Measurements from ENCODE around the gene RMND1.
"Not testable (repeated sequence)": the region's sequence is repeated elsewhere in the genome, so short reads cannot be mapped to it uniquely, and the experiment has no call there.

The RMND1 gene

DNA sequence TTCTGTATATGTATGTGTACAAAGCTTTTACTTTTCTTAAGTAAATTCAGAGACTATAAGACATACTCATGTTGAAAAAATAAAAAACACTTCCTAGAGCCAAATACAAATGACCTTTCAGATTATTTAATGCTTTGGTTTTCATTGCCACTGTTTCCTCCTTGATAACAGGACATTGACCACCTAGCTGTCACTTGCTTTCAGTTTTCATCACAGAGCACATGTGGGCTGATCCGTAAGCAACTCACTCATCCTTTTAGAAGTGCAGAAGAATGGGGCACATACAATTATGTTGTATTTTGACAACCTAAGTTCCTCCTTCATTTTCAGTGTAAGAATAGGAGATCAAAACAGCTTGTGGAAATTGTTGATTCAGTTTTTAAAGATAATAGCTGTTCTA is 66.7 kb downstream of the RMND1 start:
- DNase-seq (ENCODE audit: low read depth in 3 of 3) = no peak

DNA sequence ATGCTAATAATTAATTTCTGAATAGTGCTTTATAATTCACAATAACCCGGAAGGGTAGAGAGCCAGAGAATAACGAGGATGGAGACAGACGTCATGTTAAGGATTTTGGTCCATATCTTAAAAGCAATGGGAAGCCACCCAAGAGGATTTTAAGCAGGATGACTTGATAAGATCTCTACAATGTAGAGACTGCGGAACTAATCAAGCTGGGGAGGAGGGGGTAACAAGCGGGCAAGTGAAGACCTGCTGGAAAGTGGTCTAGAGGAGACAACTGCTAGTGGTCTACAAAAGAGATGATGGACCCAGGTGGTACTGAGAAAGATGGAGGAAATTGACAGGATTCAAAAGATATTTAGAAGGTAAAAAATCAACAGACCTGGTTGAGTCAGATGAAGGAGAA is 67.8 kb downstream of the RMND1 start:
- DNase-seq (ENCODE audit: low read depth in 3 of 3) = no peak

DNA sequence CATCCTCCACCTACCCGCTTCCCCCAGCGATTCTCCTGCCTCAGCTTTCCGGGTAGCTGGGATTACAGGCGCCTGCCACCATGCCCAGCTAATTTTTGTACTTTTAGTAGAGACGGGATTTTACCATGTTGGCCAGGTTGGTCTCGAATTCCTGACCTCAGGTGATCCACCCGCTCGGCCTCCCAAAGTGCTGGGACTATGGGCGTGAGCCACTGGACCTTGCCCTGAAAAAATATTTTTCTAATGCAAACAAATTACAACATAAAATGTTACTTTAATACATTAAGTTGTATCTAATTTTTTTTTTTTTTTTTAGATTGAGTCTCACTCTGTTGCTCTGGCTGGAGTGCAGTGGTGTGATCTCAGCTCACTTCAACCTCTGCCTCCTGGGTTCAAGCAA is 69.3 kb downstream of the RMND1 start:
- DNase-seq (ENCODE audit: low read depth in 3 of 3) = not testable (repeated sequence)

DNA sequence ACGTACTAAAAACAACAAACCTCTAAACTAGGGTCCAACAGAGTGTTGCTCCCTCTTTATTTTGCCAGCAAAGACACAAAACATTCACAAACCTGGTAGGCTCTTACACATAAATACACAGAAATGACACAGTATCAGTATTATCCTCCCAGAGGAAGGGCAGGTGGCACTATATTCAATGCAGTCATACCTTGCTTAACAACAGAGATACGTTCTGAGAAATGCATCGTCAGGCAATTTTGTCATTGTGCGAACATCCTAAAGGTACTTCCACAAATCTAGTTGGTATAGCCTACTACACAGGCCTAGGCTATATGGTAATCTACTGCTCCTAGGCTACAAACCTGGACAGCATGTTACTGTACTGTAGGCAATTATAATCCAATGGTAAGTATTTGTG is 70.2 kb downstream of the RMND1 start:
- no peak for DNase-seq (ENCODE audit: low read depth in 3 of 3)

DNA sequence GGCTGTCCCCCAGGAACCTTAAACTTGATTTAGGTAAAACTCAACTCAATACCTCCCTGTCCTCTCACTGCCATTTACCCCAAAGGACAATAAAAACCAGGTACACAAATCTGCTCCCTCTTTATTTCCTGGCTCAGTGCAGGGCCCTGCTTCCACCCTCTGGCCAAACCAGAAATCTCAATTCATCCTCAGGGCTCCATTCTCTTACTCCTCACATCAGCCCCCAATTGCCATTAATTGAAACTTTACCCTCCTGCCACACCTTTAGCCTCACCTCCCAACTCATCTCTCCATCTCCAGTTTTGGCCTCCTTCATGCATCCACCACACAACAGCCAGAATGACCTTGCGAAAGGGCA is 71.1 kb downstream of the RMND1 start:
- DNase-seq (ENCODE audit: low read depth in 3 of 3) = no peak

DNA sequence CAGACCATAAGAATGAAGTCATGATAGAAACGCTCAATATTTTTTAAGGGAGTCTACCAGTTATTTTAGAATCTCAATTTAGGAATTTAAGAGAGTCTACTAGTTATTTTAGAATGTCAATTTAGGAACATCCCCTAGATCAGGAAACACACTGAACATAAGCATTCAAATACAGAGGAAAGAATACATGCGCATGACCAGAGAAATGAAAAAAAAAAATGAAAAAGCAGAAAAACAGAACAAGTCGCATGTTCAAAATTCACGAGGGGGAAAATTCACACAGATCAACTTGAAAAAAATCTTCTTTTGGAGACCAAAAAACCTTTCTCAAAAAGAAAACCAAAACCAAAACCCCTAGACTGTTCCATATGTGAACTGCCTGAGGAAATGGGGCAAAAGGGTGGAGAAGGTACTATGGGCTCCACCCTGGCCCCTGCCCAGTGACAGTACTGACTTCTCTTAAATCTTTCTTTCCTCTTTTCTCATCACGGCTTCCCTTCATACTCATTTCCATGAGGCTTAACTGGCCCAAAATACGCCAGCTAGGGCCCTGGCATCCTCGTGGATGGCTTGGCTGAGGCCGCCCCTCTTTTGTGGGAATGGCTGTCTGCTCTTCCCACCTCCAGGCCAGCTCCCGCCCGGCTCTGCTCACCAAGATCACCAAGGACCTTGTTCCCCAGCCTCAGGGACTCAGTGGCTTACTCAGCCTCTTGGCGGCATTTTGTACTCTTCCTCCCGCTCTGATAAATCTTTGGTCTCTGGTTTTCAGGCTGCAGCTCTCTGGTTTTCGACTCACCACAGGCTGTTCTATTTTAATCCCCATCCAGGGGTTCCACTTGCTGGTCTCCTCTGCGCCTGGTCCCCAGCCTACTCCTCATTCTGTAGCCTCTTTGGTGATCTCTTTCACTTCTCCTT is 71.7 kb downstream of the RMND1 start:
- no peak for DNase-seq (ENCODE audit: low read depth in 3 of 3)

DNA sequence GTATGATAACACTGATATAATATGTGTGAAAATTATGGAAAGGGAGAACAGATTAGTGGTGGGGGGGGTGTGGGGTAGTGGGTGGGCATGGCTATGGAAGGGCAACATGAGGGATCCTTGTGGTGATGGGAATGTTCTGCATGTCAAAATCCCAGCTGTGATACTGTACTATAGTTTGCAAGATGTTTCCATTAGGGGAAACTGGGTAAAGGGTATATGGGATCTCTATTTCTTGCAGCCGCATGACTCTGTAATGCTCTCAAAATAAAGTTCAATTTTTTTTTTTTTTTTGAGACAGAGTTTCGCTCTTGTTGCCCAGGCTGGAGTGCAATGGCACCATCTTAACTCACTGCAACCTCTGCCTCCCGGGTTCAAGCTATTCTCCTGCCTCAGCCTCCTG is 74.8 kb downstream of the RMND1 start:
- DNase-seq (ENCODE audit: low read depth in 3 of 3) = no peak

DNA sequence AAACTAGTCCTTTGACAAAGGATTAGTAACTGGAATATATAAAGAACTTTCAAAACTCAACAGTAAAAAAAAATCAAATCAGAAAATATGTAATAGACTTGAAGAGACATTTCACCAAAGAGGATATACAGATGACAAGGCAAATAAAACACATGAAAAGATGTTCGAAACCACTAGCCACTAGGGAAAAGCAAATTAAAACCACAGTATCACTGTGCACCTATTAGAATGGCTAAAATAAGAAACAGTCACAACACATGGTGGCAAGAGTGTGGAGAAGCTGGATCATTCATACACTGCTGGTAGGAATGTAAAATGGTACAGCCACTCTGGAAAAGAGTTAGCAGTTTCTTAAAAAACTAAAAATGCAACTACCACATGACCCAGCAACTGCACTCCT is 75.5 kb downstream of the RMND1 start:
- no peak for DNase-seq (ENCODE audit: low read depth in 3 of 3)

DNA sequence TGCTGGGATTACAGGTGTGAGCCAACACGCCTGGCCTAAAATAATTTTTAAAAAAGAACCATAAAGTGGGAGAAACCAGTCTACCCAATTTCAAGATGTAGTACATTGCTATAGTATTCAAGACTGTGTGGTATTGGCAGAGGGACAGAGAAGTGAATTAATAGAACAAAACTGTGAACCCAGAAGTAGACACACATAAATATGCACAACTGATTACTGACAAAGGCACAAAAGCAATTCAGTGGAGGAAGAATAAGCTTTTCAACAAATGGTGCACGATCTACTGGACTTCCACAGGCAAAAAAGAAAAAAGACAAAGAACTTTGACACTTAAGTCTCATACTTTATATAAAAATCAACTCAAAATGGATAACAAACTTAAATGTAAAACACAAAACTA is 76.1 kb downstream of the RMND1 start:
- no peak for DNase-seq (ENCODE audit: low read depth in 3 of 3)

DNA sequence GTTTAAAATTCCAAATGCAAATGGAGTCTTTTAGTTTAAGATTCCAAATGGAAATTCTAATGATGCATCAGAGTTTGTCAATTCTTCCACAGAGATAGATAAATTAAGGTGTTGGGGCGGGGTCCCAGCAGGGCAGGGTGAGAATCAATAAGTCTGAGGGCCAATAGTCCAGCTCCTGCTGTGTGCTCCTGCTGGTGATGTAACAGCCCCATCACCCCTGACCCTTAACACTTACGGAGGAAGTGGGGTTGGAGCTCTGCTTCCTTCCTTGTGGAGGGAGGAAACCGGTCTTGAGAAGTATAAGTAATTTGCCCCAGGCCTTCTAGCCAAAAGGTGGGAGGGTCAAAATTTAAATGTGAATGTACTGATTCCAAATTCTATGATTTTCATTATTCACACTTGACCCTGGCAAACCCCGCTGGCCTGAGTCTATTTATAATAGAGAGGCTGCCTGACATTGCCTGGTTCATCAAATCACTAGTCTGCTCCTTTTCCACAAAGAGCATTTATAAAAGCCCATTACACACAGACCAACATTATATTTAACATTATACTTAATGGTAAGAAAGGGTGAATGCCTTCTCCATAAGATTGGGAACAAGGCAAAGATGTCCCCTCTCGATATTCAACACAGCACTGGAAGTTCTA is 77.8 kb downstream of the RMND1 start:
- no peak for DNase-seq (ENCODE audit: low read depth in 3 of 3)

DNA sequence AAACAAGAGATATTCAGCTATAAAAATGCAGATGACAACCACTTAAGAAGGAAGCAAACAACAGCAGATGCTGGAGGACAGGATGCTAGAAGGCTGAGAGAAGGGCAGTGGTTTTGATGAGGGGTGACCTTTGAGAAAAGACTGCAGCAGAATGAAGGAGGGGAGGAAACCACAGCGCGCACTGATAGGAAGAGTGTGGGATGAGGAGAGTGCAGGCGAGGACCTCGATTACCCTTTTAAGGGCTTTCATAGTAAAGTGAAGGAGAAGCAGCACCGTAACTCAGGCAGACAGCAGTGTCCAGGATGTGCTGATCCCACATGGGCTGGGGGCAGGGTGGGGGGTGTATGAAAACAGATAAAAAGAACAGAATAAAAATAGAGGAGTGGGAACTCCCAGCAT is 79.8 kb downstream of the RMND1 start:
- DNase-seq (ENCODE audit: low read depth in 3 of 3) = no peak

DNA sequence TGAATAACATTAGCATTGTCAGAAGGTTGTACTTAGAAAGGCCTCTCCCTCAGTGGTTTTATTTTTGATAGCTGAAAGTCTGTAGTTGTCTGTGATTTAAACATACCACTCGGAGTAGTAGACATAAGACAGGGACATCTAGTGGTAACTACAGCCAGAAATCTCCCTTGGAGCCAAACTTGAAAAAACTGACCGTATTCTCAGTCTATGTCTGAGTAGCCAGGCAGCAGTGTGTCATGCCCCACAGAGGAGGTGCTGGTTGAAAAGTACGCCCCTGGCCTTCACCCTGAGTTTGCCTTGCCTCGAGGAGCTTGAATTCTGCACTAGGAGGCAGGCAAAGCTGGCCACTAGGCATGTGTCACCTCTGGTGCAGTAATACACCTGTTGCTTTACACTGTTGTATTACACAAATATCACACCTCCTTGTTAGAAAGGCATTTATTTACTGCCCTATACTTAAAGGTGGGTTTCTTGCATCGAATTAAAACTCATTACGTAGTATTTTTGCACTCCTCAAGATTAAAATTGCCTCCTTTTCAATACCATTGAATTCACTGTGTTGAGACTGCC is 81.3 kb downstream of the RMND1 start:
- no peak for DNase-seq (ENCODE audit: low read depth in 3 of 3)

DNA sequence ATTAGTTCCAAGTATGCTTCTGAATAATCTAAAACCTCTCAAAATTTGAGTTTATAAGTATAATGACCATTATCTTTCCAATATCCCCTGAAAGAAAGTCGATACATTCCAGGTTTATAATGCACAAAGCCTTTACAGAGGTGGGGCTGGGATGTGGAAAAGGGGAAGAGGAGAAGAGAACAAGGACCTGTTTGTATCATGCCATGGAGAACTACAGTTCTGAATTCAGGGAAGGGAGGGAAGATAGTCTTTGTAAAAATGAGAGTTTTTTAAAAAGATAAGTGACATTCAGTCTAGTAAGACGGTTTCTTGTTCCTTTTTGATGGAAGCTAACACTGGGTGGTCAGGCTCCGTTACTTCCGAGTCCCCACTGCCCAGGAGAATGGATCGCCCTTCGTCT is 86.7 kb downstream of the RMND1 start:
- DNase-seq (ENCODE audit: low read depth in 3 of 3) = no peak

DNA sequence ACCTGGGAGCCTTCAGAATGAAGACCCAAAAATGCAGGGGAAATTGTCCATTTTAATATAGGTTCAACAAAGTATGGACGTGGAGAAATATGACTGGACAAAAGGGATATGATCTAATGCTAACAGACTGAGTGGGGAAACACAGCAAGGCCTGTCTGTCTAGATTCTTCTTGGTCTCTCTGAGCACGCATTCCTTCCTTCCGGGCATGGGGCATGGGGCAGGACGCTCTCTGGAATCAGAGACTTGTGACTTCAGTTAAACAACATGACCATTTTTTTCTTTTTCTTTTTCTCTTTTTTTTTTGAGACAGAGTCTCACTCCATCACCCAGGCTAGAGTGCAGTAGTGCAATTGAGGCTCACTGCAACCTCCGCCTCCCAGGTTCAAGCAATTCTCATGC is 92.4 kb downstream of the RMND1 start:
- DNase-seq (ENCODE audit: low read depth in 3 of 3) = no peak

DNA sequence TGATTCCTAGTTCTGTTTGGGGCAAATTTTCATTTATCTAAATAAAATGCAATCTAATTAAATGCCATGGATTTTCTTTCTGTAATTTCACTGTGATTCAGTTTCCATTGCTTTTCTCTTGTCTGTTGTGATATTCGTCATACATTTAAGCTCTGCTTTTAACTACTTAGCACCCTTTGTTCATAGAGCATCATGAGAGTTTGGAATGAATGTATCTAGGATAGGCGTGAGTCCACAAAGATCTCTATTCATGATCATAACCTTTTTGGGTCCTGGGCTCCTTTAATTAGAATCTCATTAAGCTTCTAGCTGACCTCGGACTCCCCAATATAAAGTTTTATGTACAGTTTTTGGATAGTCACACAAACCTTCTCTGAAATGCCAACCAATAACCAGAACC is 93.5 kb downstream of the RMND1 start:
- no peak for DNase-seq (ENCODE audit: low read depth in 3 of 3)

DNA sequence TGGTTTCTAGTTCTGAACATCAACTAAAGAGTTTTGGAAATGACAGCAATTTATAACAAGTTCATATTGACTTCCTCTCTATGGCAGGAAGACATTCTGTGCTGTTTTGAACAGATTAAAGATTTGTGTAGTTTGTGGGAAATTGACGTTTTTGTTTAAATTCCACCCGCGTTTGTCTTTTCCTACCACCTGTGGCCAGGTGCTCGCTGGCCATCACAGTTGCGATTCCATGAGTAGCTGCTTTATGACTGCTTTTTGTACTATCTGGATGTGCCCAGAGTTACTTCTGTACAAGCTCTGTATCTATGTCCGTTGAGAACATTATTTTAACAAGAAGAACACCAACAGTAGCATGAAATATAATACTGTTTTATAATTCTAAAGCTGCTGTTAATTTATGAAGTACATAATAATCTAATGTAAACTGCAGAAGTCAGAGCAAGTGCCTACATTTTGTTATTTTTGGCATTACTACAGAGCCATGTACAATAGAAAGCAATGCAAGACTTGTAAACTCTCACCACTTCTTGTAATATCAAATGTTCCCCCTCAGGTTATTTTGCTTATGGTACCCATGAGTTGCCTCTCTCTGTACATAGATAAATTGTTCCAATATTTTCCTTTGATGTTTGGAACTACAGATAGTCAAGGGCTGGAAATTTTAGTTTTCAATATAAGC is 94.0 kb downstream of the RMND1 start:
- DNase-seq (ENCODE audit: low read depth in 3 of 3) = no peak

DNA sequence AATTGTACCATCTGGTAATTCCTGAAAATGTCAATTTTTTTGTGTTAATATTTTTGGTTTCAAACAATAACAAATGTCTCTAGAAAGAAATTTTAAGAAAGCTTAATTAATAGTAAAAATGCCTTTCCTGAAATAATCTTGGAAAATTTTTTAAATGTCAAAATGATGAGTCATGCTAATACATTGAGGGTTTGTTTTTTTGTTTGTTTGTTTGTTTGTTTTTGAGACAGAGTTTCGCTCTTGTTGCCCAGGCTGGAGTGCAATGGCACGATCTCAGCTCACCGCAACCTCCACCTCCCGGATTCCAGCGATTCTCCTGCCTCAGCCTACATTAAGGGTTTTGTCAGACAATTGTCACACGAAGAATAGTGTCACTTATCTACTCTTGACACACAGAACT is 94.9 kb downstream of the RMND1 start:
- not testable (repeated sequence) for DNase-seq (ENCODE audit: low read depth in 3 of 3)

Data from stimulated activated CD4-positive, alpha-beta T cell treated with anti-CD3 and anti-CD28 coated beads, TNF-alpha, amount 100 ng/mL, for 24 hours (primary cell).